Measurements from ENCODE around the gene FILIP1L. TPM values are rescaled to one million over a fixed set of nuclear protein-coding genes. Genes with fewer than 3 reads are reported as not detected.
"Not testable (repeated sequence)": the region's sequence is repeated elsewhere in the genome, so short reads cannot be mapped to it uniquely, and the experiment has no call there.

Gene FILIP1L
- total RNA-seq, 1 donor from 2014 or later: 28.6 TPM

DNA sequence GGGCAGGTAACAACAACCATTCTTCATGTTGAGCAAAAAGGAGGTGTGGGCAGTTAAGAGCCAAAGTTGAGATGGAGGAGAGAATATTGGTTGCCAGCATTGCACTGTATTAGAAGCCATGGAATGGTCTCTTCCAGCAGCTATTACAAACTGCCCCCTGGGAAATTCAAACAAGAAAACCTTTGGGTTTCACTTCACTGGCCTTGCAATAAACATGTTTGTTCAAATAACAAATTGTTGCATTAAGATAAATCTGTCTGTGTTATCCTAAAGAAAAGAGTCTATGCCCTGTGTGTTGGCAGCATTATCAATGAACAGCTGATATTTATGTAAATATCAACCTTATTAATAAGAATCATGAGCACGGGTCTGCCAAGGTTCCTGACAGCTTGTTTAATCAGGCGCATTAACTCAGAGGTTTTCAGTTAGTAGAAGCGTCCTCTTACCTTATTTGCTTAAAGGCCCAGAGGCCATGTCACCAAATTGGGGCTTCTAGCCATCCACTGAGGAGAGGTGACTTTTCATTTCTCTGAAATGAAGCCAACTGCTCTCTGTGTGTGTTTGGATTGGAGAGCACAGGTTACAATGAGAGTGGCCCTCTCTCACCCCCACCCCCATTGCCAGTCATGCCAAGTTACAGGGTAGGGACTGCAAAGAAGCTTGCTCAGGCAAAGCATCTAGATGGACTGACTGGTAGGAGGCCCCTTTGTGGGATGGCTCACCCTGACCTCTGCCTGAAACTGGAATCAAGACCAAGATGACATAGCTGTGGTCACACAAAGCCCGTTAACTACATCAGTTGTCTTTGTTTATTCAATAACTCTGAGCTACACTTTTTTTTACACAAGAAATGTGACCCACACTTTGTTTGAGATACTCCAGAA lies 10.5 kb downstream of the FILIP1L start:
- intact Hi-C loops (cut with micrococcal nuclease): no loop called here

DNA sequence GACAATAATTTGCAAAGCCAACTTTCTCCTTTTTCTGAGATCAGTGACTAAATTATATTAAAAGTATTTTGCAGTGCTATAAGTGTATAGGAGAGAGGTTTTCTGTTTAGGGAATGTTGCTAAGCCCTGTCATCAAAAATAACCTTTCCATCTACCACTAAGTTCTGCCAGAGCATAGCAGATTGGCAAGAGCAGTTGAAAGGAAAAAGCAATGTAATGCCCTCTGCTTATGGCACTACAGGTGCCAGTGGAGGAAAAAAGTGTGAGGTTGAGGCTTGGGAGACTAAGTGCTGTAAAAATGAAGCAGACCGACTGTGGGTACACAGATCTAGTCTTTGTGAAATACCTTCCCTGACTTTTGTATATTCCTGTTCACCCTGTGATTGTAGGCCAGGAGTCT lies 11.5 kb downstream of the FILIP1L start:
- ATAC-seq: peak; percentile 76
- intact Hi-C loops (cut with micrococcal nuclease): no loop called here
- no peak for DNase-seq

More for the DNA sequence above, 10.5 kb downstream of the FILIP1L start:
- no peak for DNase-seq
- ATAC-seq: peak; percentile 16

DNA sequence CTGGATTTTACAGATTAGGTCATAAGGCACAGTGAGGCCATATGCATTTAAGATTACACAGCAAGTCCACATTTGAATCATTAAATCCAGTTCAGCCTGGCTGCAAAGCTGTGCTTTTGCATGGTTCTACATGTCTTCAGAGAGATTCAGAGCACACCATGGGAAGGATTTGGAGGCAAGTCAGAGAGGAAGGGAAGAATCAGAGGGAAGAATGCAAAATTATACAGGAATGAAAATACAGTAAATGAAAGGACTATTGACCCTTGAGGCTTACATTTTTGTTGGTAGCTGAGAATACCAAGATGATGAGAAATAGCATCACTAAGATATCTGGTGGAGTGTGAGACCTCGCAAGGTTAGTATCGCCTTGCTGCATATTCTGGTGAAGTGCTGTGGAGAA lies 13.9 kb downstream of the FILIP1L start:
- DNase-seq (no peak), ATAC-seq (no peak)
- intact Hi-C loops (cut with micrococcal nuclease): no loop called here

DNA sequence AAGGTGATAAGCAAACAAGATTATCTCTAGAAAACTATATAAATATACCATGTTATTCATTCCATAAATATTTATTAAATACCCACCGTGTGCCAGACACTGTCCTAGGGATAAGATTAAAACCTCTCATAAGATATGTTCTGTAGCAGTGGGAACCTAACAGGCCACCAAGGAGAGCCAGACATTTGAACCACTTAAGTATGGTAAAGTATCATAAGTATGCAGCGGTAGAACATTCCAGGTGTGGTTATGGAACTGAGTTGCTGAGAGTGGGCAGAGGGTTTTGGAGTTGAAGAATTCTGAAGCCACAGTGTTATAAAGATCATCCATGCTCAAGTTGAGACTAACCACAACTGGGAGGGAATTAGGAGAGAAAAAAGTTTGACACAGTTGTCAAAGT lies 14.7 kb downstream of the FILIP1L start:
- intact Hi-C loops (cut with micrococcal nuclease): no loop called here
- DNase-seq (no peak), ATAC-seq (no peak)

DNA sequence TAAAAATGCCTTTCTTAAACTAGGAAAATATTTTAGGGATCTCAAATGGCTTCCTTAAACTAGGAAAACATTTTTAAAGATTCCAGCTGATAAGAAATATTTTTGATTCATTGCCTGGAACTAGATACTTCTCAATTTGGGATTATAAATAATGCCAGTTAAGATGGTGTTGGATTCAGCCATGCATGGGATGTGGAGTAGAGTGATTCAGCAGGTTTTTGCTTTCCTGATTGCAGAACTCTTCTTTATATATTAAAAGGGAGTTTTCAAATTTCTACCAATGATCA lies 15.6 kb downstream of the FILIP1L start:
- DNase-seq (no peak), ATAC-seq (no peak)
- intact Hi-C loops (cut with micrococcal nuclease): no loop called here

DNA sequence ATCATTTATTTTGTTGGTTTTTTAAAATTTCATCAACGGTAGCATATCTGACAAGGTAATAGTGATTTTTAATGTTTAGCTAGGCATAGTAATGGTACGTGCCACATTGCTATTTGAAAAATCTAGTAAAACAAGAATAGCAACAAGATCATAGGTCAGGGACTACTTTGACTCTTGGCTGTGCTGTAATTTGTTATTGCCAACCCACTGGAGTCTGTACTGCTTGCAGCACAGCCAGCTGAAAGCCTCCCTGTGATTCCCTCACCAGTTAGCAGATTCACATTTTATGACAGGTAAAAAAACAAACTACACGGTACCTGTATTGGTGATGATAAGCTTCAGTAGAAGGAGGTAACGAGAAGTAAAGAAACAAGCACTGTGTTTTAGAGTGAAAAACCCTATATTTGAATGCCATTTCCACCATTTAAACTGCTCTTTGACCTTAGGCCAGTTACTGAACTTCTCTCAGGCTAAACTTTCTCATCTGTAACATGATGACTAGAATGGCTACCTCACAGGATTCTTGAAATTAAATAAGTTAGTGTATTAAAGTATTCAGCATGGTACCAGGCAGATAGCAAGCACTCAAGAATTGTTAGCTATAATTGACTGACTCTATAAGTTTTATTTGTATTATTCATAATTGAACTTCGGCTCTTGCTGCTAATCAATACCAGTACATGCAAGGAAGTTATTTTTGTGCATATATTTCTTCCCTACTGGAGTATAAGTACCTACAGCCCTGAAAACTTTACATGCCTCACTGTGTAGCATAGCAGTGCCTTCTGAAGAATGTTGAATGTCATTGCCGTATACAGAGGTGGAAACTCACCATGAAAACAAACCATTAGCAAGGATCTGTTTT lies 16.1 kb downstream of the FILIP1L start:
- peak; percentile 91 for ATAC-seq
- intact Hi-C loops (cut with micrococcal nuclease): no loop called here
- DNase-seq: no peak

DNA sequence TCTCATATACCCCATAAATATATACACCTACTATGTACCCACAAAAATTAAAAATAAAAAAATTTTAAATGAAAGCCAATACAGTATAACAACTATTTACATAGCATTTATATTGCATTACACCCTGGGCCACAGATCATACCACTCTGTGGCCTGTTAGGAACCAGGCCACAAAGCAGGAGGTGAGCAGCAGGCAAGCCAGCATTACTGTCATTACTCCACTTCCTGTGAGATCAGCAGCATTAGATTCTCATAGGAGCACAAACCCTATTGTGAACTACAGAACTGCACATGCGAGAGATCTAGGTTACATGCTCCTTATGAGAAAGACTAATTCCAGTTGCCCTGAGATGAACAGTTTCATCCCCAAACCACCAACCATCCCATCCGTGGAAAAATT lies 17.4 kb downstream of the FILIP1L start:
- DNase-seq (no peak), ATAC-seq (peak; percentile 14)
- intact Hi-C loops (cut with micrococcal nuclease): no loop called here

DNA sequence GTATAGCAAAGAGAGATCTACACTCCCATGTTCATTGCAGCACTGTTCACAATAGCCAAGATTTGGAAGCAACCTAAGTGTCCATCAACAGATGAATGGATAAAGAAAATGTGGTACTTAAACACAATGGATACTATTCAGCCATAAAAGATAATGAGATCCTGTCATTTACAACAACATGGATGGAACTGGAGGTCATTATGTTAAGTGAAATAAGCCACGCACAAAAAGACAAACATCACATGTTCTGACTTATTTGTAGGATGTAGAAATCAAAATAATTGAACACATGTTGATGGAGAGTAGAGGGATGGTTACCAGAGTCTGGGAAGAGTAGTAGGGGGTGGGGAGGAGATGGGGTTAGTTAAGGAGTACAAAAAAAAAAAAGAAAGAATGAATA lies 18.0 kb downstream of the FILIP1L start:
- intact Hi-C loops (cut with micrococcal nuclease); DNase-seq; ATAC-seq: not testable (repeated sequence)

DNA sequence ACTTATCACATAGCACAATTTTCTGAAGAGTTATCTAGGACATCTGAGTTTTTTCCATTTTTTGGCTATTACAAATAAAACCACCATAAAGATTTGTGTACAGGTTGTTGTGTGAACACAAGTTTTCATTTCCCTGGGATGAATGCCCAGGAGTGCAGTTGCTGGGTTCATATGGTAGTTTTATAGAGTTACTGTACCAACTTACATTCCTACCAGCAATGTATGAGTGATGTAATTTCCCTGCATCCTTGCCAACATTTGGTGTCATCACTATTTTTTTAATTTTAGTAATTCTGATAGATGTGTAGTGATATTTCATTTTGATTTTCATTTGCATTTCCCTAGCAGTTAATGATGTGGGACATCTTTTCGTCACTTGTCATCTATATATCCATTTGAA lies 20.5 kb downstream of the FILIP1L start:
- ATAC-seq (no peak), DNase-seq (no peak)
- intact Hi-C loops (cut with micrococcal nuclease): no loop called here

DNA sequence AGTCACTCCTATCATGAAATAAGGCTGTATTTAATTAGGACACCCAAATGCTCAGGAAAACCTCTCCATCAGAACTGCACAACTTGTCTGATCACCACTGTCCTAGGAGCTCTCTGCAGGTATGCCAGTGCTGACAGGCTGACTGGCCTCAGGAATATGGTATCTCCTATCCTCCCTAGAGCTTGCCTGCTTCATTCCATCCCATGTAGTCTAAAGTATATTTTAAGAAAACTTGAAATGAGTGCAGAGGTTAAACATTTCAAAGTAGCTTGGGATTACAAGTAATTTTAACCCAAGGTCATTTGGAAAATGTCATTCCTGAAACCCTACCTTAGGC lies 23.7 kb downstream of the FILIP1L start:
- DNase-seq (no peak), ATAC-seq (peak; percentile 38)
- intact Hi-C loops (cut with micrococcal nuclease): no loop called here

DNA sequence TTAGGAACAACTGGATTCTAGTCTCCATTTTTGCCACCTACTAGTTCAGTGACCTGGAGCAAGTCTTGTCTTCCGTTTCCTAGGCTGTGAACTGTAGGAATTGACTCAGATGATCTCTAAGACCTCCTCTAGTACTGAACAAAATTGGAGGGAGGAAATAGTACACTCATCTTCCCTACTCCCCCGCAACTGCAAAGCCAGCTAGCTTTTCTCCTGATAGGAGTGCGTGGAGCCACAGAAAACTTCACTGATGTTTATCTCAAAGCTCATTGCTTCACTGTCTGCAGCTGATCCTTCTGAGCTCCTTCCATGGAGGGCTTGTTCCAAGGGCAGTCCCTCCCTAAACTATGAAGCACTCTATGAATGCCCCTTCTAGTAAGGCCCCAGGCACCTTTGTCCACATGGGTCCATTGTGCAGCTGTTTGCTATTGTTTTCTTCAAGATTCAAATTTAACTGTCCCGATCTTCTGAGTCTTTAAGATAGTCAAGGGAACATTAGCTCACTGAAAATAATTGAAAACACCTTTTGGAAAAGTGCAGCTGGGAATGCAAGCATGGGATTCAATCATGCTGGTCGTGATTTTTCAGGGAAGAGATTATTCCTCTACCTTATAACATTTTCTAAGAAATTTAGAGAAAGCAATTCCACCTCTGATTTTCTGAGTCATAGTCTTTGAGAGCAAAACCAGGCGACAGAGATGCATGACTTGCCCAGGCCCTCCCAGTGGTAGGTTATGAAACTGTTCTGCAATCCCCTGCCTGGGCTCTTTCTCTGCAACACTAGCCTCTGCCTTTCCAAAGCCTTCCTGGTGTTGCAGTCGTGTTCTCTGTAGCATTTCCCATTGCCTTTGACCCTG lies 24.3 kb downstream of the FILIP1L start:
- intact Hi-C loops (cut with micrococcal nuclease): no loop called here
- peak; percentile 88 for ATAC-seq
- no peak for DNase-seq

DNA sequence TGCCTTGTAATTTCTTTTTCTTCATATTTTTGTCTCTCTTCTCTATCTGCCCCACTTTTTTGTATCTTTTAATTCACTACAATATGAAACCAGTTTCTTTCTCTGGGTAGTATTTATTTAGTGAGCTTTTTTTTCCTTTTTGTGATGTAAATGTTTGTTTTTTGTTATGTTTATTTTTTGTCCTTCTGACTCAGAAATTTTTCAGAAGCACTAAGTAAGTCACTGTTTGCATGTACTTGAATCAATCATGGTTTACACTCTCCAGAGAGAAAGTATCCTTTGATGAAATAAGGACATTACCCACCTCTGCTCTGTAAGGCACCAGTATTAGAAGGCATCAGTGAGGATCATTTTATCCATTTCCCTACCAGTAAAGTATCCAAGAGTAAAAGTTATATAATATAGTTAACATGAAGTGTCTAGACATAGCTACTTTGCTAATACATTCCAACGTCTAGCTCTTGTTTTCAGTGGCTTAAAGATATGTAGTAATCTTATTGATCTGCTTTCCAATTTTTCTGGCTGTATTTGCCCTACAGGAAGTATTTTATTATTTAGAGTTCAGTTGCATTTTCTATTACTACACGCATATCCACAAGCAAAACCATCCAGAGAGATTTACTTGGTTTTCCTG lies 25.4 kb downstream of the FILIP1L start:
- no peak for DNase-seq
- no peak for ATAC-seq
- intact Hi-C loops (cut with micrococcal nuclease): no loop called here

DNA sequence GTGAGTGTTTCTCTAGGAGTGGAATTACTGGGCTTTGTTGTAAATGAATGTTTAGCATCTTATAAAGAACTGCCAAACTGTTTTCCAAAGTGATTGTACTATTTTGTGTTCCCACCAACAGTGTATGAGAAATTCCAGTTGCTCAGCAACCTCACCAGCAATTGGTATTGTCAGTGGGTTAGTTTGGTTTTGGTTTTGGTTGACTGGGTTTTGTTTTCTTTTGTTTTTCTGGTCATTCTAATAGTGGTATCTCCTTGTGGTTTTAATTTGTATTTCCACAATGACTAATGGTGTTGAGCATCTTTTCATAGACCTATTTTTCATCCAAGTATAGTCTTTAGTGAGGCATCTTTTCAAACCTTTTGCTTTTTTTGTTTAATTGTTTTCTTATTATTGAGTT lies 27.1 kb downstream of the FILIP1L start:
- intact Hi-C loops (cut with micrococcal nuclease): no loop called here
- no peak for DNase-seq
- ATAC-seq: no peak

DNA sequence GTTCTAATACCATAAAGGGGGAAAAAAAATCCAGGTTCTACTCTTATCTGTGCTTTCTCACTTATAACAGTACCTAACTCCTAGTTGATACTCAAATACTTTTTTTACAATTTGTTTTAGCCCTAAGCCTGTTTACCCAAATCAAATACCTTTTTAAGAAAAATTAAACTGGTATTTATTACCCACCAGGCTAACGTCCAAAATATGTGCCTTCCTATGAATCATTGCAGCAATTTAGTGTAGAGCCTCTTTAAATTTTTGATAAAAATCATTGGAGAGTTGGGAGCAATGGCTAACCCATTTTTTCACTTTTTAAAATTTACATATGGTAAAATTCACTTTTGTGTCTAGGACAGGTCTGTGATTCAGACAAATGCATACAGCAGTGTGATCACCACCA lies 27.9 kb downstream of the FILIP1L start:
- ATAC-seq (no peak), DNase-seq (no peak)
- intact Hi-C loops (cut with micrococcal nuclease): no loop called here

DNA sequence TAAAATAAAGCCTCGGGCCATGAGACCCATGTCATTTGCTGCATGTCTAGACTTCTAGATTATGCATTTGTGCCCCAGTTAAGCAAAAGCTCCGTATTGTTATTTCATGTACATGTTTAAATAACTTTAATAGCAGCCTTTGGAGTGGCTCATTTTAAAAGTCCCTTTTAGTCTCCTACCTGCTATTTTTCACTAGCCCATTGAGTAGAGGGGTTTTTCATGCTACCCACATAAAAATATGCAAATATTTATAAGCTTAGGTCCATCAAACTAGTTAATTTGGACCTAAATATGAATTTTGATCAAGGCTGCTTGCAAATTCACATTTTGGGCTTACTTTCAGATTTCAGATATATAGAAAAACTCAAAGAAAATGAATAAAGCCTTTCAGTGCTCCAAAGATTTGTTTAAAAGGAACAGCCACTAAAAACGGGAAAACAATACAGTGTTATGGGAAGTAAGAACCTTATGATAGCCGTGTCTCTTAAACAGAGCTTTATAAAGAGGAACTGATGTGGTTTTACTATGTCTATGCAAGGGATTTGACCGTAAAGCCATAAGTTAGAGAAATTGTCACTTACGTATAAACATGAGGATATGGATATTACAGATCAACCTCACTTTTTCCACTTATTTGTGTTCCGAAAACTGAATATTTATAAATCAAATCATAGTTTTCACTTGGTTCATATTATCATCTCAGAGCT lies 30.0 kb downstream of the FILIP1L start:
- intact Hi-C loops (cut with micrococcal nuclease): no loop called here
- DNase-seq (no peak), ATAC-seq (no peak)

DNA sequence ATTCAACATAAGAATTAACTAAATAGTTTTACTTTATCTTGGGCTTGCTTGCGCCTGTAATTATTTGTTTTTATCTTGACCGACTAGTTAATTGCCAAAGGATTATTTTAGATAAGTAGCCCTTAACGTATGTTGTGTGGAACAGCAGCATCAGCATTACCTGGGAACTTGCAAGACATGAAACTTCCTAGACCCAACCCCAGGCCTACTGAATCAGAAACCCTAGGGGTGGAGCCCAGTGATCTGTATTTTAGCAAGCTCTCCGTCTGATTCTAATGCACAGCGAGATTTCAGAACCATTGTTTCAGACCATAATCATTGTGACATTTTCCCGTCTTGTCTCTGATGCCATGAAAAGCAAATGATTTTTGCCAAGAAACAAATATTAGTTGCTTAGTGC lies 31.1 kb downstream of the FILIP1L start:
- DNase-seq (no peak), ATAC-seq (no peak)
- intact Hi-C loops (cut with micrococcal nuclease): no loop called here

DNA sequence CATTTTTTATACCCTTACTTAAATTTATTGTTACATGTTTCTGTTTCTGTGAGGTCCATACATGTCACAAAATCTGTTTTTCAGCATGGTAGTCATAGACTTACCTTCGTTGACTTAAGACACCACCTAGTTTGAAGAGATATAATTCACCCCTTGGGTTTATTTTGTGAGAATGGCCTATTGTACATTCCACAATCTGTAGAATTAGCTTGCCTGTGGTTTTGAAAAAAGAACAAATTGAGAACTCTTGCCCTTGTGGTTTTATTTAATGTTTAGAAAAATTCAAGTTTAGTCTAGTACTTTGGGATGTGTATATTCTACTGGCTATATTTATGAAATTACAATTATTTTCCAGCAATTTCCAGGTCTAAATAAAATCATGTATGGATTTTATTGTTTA lies 31.6 kb downstream of the FILIP1L start:
- DNase-seq (no peak), ATAC-seq (no peak)
- intact Hi-C loops (cut with micrococcal nuclease): no loop called here

DNA sequence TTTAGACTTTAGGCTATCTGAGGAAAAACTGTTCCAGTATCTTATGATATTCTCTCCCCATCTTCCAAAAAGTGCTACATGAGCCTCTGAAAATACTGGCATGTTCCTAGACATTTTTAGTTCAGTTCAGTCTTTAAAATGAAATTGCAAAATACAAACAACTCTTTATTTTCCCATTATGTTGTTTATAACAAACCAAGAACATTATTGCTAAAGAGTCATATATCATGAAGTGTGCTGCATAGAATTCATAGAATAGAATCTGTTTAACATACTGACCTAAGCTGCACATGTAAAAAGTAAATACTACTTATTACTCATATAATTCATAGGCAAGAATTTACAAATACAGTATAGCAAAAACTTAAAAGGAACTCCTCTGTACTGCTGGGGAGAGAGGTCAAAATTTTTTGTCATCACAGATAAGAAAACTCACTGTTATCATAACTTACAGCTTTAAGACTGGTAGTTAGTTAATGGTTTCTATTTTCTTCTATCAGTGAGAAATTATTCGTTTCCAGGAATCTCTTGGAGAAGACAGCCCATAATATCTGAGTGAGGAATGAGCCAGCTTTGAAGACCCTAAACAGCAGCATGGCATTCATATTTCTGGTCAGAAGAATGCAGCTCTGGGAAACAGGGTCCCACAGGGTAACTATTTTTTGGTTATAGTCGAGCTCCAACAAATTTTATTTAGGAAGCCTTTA lies 32.2 kb downstream of the FILIP1L start:
- no peak for ATAC-seq
- intact Hi-C loops (cut with micrococcal nuclease): no loop called here
- no peak for DNase-seq
